Cardiac fibroblast (primary cell): ENCODE data around the gene WDR74.
A peak's percentile ranks its signal among the peaks of the same experiment; 100 is the strongest.

Experiments used
- DNase-seq, 2 donors: peaks; one replicate each; pipeline versions ENCODE4 v3.0.0 to v3.0.0-alpha.2; 2010; ENCODE audit warnings: low read depth in 2 of 2
- H3K4me3 ChIP-seq, 2 donors: replicated peaks in 1 of 2; 1 replicate in 1 of 2; 2 replicates in 1 of 2; pipeline ENCODE4 v1.5.1; 2011; ENCODE audit warnings: low read depth in 2 of 2, low read length in 2 of 2, mild to moderate bottlenecking in 2 of 2, moderate library complexity in 1 of 2
- TF ChIP-seq, protein P1 (sequence below): IDR thresholded peaks from one replicate; pipeline ENCODE4 v1.5.1; 2011; ENCODE audit warnings: low read depth, mild to moderate bottlenecking, low read length, inconsistent platforms

WDR74 gene

DNA sequence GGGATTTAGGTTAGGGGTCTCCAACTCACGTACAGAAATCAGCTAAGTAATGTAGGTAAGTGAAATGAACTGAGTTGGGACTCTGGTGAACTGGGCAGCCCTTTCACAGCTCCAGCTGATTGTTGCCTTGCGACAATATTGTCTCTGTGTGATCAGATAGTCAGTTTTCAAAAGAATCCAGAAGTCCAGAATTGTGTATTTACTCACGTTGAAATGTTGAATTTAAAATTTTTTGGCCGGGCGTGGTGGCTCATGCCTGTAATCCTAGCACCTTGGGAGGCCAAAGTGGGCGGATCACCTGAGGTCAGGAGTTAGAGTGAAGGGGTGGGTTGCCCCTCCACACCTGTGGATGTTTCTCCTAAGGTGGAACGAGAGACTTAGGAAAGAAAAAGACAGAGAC lies 18.8 kb upstream of the WDR74 start:
- no peak overlapping the region for H3K4me3 ChIP-seq
- TF ChIP-seq, protein P1, sequence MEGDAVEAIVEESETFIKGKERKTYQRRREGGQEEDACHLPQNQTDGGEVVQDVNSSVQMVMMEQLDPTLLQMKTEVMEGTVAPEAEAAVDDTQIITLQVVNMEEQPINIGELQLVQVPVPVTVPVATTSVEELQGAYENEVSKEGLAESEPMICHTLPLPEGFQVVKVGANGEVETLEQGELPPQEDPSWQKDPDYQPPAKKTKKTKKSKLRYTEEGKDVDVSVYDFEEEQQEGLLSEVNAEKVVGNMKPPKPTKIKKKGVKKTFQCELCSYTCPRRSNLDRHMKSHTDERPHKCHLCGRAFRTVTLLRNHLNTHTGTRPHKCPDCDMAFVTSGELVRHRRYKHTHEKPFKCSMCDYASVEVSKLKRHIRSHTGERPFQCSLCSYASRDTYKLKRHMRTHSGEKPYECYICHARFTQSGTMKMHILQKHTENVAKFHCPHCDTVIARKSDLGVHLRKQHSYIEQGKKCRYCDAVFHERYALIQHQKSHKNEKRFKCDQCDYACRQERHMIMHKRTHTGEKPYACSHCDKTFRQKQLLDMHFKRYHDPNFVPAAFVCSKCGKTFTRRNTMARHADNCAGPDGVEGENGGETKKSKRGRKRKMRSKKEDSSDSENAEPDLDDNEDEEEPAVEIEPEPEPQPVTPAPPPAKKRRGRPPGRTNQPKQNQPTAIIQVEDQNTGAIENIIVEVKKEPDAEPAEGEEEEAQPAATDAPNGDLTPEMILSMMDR: no peak
- DNase-seq: no peak

DNA sequence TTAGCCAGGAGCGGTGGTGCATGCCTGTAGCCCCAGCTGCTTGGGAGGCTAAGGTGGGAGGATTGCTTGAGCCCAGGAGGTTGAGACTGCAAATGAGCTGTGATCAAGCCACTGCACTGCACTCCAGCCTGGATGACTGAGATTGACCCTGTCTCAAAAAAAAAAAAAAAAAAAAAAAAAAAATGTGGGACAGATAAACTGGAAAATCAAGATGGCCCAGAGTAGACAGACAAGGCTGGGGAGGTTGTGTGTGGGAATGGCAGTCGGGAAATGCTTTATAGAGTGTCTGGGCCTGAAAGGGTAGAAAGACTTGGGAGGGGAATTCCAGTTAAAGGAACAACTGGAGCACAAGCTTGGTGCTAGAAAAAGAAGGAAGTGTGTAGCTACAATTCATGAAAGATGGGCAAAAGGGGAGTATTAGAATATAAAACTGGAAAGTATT lies 18.2 kb upstream of the WDR74 start:
- DNase-seq: no peak
- no peak overlapping the region for H3K4me3 ChIP-seq
- TF ChIP-seq, protein P1: no peak

DNA sequence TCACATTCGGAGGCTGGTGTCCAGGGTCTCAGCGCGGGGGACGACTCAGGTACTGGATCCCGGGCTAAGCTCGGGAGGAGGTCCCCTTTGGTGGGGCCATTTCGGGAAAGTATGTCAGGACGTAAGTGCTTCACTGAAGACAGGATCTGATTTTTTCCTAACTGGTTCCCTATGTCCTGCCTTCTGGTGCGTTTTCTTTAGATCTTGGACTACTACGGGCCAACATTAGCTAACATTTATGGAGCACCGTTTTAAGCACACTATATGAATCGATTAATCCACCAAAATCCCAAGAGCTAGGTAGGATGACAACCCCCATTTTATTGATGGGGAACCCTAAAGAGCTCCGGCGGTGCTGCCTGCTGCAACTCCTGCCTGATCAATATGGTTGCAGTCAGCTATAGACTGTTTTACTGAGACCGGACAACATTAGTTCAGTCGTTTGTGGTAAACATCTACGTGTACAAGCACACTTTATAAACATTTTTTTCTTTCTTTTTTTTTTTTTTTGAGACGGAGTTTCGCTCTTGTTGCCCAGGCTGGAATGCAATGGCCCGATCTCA lies 17.0 kb upstream of the WDR74 start:
- no peak for DNase-seq
- TF ChIP-seq, protein P1: no peak
- peak overlapping the region; percentile 82 to 85 for H3K4me3 ChIP-seq

DNA sequence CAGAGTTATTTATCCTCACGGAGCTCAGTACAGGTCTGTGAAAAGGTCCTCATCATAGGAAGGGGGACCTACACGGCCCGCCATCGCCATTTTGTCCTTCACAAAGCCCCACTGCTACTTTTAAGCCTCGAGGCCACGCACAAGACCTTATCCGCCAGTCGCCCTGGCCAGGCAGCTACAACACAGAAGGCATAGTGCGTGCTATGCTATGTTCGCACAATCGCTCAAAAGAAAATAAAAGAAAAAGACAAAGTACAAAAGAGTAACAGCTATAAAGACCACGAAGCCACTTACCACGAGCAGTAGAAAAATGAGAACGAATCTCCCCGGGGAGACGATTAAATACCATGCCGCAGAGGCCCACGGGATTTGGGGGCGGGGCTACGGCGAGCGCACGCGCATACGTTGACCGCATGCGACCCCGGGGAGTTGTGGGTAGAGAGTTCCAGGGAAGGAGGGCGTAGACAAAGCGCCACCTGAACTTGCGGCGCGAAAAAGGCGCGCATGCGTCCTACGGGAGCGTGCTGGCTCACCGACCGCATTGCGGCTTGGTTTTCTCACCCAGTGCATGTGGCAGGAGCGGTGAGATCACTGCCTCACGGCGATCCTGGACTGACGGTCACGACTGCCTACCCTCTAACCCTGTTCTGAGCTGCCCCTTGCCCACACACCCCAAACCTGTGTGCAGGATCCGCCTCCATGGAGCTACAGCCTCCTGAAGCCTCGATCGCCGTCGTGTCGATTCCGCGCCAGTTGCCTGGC lies 16.4 kb upstream of the WDR74 start:
- TF ChIP-seq, protein P1: no peak
- DNase-seq: peak; percentile 98 to 99
- peak overlapping the region; percentile 82 to 85 for H3K4me3 ChIP-seq

- DNase-seq: no peak
Observed at GRCh38 chr11:62854825-62855570, 15.6 kb upstream of the WDR74 start.

GRCh38 chr11:62854013-62854824 lies 14.8 kb upstream of the WDR74 start:
- peak overlapping the region; percentile 82 to 85 for H3K4me3 ChIP-seq
- no peak for DNase-seq
- TF ChIP-seq, protein P1: no peak

More at GRCh38 chr11:62854825-62855570, 15.6 kb upstream of the WDR74 start:
- TF ChIP-seq, protein P1: no peak
- H3K4me3 ChIP-seq: peak overlapping the region; percentile 82 to 85
